Hepatocyte (in vitro differentiated cells): ENCODE data around the gene MARCOL.
"Not testable (repeated sequence)": the region's sequence is repeated elsewhere in the genome, so short reads cannot be mapped to it uniquely, and the experiment has no call there.

Experiments used
- CTCF ChIP-seq: fragments of 200-600 bp; sonication (generic); IDR thresholded peaks from 2 replicates; pipeline ENCODE4 v1.5.1; 2016; ENCODE audit warnings: antibody characterized with exemption, mild to moderate bottlenecking; ENCODE audit not compliant: poor library complexity
- EZH2 ChIP-seq: fragments of 200-600 bp; sonication (generic); IDR thresholded peaks from 2 replicates; pipeline ENCODE4 v1.6.1; 2016; ENCODE audit warnings: antibody characterized with exemption, mild to moderate bottlenecking, borderline replicate concordance

GRCh38 chr5:148280893-148281292 is 42.6 kb downstream of the MARCOL start:
- TF ChIP-seq EZH2, CTCF: not testable (repeated sequence)
